ENCODE data around the gene GATA5.

GRCh38 chr20:62428002-62428372, 47.8 kb downstream of the GATA5 start:
- TF ChIP-seq CTCF (IDR thresholded peaks at IDR 0.05 in 8 of 11, conservative IDR thresholded peaks at IDR 0.05 in 3 of 11) (no peak), POLR2AphosphoS5 (IDR thresholded peaks at IDR 0.05) (no peak), POLR2A (IDR thresholded peaks at IDR 0.05) (no peak)

Measured in spleen (tissue), 7 donors.